SK-N-MC (cell line): ENCODE measurements around the gene FMR1.

Source experiments
- EZH2 ChIP-seq: fragments of 200-600 bp; sonication (generic); IDR thresholded peaks from one replicate; pipeline ENCODE4 v1.6.1; 2017; ENCODE audit warnings: antibody characterized with exemption
- FOXP2 ChIP-seq: optimal IDR thresholded peaks from 2 replicates; pipeline ENCODE3; 2011; ENCODE audit warnings: mild to moderate bottlenecking, moderate library complexity; ENCODE audit not compliant: insufficient read depth; ENCODE audit errors: extremely low read length, control extremely low read depth
- POLR2AphosphoS5 ChIP-seq: IDR thresholded peaks from 2 replicates; pipeline ENCODE4 v1.6.1; 2012; ENCODE audit warnings: mild to moderate bottlenecking, low read depth, low read length, borderline replicate concordance

GRCh38 chrX:147894366-147894963 lies 17.3 kb upstream of the FMR1 start:
- TF ChIP-seq EZH2 (no peak), POLR2AphosphoS5 (no peak), FOXP2 (no peak)
